ENCODE results near the gene NACAD. TPM values are rescaled to one million over a fixed set of nuclear protein-coding genes. Genes with fewer than 3 reads are reported as not detected.

NACAD gene
- total RNA-seq, 1 experiment from 2014 or later = 5.5 TPM

DNA sequence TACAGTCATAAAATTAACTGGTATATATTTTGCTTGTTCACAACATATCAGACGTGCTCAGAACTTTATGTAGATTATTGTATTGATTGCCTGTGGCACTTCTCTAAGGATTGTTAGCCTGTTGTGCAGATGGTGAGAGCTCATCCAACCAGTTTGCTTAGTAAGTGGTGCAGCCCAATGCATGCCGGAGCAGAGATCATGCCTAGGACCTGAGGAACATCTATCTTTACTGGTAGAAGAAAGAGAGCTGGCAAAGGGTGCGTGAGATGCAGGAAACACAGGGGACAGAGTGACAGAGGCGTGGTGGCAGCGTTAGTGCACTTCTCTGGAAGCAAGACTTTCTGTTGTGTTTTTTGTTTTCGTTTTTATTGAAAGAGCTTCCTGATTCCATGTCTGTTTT is 52.9 kb downstream of the NACAD start:
- CTCF ChIA-PET = interaction anchor here (1.1 to 2.9 kb wide), 2 partner anchors 62 to 100 kb away, joined by 5 to 10 read pairs; no protein-coding TSS in a partner anchor
- DNase-seq (ENCODE audit: low spot score) = no peak
- TF ChIP-seq, protein P1, sequence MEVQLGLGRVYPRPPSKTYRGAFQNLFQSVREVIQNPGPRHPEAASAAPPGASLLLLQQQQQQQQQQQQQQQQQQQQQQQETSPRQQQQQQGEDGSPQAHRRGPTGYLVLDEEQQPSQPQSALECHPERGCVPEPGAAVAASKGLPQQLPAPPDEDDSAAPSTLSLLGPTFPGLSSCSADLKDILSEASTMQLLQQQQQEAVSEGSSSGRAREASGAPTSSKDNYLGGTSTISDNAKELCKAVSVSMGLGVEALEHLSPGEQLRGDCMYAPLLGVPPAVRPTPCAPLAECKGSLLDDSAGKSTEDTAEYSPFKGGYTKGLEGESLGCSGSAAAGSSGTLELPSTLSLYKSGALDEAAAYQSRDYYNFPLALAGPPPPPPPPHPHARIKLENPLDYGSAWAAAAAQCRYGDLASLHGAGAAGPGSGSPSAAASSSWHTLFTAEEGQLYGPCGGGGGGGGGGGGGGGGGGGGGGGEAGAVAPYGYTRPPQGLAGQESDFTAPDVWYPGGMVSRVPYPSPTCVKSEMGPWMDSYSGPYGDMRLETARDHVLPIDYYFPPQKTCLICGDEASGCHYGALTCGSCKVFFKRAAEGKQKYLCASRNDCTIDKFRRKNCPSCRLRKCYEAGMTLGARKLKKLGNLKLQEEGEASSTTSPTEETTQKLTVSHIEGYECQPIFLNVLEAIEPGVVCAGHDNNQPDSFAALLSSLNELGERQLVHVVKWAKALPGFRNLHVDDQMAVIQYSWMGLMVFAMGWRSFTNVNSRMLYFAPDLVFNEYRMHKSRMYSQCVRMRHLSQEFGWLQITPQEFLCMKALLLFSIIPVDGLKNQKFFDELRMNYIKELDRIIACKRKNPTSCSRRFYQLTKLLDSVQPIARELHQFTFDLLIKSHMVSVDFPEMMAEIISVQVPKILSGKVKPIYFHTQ (CRISPR knock-in tag; IDR thresholded peaks at IDR 0.05) = no peak
- TF ChIP-seq ZNF281 (CRISPR knock-in tag; IDR thresholded peaks at IDR 0.05) = no peak
- TF ChIP-seq NR3C1 (CRISPR knock-in tag; conservative IDR thresholded peaks at IDR 0.05; ENCODE audit: low read depth) = no peak
- TF ChIP-seq, protein P2, sequence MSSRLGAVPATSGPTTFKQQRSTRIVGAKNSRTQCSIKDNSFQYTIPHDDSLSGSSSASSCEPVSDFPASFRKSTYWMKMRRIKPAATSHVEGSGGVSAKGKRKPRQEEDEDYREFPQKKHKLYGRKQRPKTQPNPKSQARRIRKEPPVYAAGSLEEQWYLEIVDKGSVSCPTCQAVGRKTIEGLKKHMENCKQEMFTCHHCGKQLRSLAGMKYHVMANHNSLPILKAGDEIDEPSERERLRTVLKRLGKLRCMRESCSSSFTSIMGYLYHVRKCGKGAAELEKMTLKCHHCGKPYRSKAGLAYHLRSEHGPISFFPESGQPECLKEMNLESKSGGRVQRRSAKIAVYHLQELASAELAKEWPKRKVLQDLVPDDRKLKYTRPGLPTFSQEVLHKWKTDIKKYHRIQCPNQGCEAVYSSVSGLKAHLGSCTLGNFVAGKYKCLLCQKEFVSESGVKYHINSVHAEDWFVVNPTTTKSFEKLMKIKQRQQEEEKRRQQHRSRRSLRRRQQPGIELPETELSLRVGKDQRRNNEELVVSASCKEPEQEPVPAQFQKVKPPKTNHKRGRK (CRISPR knock-in tag; IDR thresholded peaks at IDR 0.05; ENCODE audit: borderline replicate concordance) = no peak
- TF ChIP-seq ZNF423 (CRISPR knock-in tag; IDR thresholded peaks at IDR 0.05) = no peak
- no peak for TF ChIP-seq TEAD1 (CRISPR knock-in tag; IDR thresholded peaks at IDR 0.05)
- no peak for TF ChIP-seq KAT7 (CRISPR knock-in tag; IDR thresholded peaks at IDR 0.05; ENCODE audit: borderline replicate concordance)
- no peak for TF ChIP-seq GTF2I (CRISPR knock-in tag; conservative IDR thresholded peaks at IDR 0.05)
- TF ChIP-seq ZBTB21 (CRISPR knock-in tag; IDR thresholded peaks at IDR 0.05; ENCODE audit: borderline replicate concordance) = no peak
- no peak for TF ChIP-seq CTCF (IDR thresholded peaks at IDR 0.05)
- TF ChIP-seq E2F1 (CRISPR knock-in tag; IDR thresholded peaks at IDR 0.05) = no peak
- TF ChIP-seq, protein P3, sequence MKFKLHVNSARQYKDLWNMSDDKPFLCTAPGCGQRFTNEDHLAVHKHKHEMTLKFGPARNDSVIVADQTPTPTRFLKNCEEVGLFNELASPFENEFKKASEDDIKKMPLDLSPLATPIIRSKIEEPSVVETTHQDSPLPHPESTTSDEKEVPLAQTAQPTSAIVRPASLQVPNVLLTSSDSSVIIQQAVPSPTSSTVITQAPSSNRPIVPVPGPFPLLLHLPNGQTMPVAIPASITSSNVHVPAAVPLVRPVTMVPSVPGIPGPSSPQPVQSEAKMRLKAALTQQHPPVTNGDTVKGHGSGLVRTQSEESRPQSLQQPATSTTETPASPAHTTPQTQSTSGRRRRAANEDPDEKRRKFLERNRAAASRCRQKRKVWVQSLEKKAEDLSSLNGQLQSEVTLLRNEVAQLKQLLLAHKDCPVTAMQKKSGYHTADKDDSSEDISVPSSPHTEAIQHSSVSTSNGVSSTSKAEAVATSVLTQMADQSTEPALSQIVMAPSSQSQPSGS (CRISPR knock-in tag; IDR thresholded peaks at IDR 0.05; ENCODE audit: borderline replicate concordance, low read depth) = no peak
- TF ChIP-seq ARID4B (CRISPR knock-in tag; IDR thresholded peaks at IDR 0.05; ENCODE audit: borderline replicate concordance) = no peak
- Mint-ChIP-seq H3K27ac (peak overlapping the region; percentile 75), H3K36me3 (peaks cover 16% of the 10 kb centered on the region), H3K4me3 (no peak overlapping the region), H3K27me3 (ENCODE audit: low read depth) (no peaks in the 10 kb centered on the region), H3K9me3 (no peaks in the 10 kb centered on the region), H3K4me1 (peaks cover 32% of the 10 kb centered on the region)
- no peak for ATAC-seq
- POLR2A ChIA-PET = no interaction called here
